ENCODE results near the gene C1QL1.

DNA sequence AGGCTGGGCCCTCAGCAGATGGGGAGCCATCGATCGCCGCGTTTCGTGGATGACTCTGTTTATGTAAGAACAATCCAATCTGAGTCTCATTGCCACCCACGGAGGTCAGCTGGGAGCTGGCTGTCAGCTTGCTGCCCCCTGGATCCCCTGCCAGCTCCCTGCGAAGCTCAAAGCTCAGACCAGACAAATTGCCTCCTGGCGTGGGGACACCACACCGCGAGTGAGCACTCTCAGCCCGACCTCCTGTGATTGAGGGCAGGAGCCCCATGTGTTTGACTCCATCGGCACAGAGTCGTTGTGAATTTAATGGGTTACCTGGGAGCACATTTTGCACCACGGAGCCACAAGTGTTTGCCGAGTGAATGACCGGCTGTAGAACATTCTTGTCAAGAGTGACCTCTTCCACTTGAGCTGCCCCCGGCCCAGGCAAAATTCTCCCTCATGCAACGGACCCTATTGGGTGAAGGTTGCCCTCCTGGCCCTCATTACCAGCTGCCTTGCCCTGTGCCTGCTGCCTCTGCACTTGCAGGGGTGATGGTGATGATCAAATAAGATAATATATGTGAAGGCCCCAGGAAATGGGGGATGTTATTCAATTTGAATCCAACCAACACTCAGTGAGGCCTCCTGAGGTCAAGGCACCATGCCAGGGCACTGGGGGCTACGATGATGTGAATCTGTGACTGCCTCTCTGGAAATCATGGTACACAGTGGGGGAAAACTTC, 45.2 kb downstream of the C1QL1 start:
- TF ChIP-seq POLR2AphosphoS5 (IDR thresholded peaks at IDR 0.05; ENCODE audit: low read depth, low read length): no peak
- no peak for TF ChIP-seq SIN3A (IDR thresholded peaks at IDR 0.05; ENCODE audit: borderline replicate concordance, insufficient read depth, low read length)
- TF ChIP-seq, protein P1, sequence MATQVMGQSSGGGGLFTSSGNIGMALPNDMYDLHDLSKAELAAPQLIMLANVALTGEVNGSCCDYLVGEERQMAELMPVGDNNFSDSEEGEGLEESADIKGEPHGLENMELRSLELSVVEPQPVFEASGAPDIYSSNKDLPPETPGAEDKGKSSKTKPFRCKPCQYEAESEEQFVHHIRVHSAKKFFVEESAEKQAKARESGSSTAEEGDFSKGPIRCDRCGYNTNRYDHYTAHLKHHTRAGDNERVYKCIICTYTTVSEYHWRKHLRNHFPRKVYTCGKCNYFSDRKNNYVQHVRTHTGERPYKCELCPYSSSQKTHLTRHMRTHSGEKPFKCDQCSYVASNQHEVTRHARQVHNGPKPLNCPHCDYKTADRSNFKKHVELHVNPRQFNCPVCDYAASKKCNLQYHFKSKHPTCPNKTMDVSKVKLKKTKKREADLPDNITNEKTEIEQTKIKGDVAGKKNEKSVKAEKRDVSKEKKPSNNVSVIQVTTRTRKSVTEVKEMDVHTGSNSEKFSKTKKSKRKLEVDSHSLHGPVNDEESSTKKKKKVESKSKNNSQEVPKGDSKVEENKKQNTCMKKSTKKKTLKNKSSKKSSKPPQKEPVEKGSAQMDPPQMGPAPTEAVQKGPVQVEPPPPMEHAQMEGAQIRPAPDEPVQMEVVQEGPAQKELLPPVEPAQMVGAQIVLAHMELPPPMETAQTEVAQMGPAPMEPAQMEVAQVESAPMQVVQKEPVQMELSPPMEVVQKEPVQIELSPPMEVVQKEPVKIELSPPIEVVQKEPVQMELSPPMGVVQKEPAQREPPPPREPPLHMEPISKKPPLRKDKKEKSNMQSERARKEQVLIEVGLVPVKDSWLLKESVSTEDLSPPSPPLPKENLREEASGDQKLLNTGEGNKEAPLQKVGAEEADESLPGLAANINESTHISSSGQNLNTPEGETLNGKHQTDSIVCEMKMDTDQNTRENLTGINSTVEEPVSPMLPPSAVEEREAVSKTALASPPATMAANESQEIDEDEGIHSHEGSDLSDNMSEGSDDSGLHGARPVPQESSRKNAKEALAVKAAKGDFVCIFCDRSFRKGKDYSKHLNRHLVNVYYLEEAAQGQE (IDR thresholded peaks at IDR 0.05; ENCODE audit: insufficient read depth in 1 of 2, low read depth in 2 of 2, low read length in 2 of 2): no peak

All from PFSK-1 (cell line).